Uterus (tissue), 2 donors: ENCODE measurements around the gene DMBT1.

Source experiments
- POLR2A ChIP-seq, 2 donors: fragments of 450-650 bp; IDR thresholded peaks; one replicate each; pipeline ENCODE4 v1.6.1; 2016; ENCODE audit warnings: antibody characterized with exemption in 2 of 2, mild to moderate bottlenecking in 1 of 2, moderate library complexity in 1 of 2
- TF ChIP-seq, protein P1 (sequence below), 4 experiments: fragments of 200-600 bp in 2 of 4; fragments of 450-650 bp in 2 of 4; sonication (generic) in 2 of 4; IDR thresholded peaks; one replicate each; pipeline ENCODE4 v1.5.1; 2016 to 2019; ENCODE audit warnings: antibody characterized with exemption in 4 of 4, mild to moderate bottlenecking in 2 of 4, moderate library complexity in 1 of 4

DNA sequence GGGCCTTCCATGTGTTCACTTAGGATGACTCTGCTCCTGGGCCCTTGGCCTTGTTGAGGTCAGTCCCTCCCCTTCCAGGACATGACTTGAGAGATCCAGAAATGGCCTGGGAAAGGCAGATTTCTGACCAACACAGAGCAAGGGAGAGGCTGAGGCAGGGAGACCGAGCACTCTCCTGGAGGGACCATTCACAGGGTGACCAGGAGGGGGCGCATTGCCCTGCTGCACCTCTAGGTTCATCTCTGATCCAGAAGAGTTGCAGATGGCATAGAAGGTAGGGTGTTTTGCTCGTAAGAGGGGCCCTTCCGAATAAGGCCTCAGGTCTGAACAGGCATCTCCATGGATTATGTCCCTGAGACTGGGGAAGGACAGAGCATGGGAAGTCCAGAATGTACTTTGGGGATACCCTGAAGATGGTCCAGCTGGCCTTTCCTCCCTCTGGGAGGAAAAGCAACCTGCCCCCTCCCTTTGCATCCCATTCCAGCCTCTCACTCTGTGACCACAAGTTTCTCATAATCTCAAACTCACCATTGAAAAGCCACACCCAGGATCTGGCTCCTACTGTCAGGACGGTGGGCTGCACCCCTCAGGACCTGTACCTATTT lies 6.6 kb downstream of the DMBT1 start:
- TF ChIP-seq POLR2A (IDR thresholded peaks at IDR 0.05), result no peak
- TF ChIP-seq, protein P1, sequence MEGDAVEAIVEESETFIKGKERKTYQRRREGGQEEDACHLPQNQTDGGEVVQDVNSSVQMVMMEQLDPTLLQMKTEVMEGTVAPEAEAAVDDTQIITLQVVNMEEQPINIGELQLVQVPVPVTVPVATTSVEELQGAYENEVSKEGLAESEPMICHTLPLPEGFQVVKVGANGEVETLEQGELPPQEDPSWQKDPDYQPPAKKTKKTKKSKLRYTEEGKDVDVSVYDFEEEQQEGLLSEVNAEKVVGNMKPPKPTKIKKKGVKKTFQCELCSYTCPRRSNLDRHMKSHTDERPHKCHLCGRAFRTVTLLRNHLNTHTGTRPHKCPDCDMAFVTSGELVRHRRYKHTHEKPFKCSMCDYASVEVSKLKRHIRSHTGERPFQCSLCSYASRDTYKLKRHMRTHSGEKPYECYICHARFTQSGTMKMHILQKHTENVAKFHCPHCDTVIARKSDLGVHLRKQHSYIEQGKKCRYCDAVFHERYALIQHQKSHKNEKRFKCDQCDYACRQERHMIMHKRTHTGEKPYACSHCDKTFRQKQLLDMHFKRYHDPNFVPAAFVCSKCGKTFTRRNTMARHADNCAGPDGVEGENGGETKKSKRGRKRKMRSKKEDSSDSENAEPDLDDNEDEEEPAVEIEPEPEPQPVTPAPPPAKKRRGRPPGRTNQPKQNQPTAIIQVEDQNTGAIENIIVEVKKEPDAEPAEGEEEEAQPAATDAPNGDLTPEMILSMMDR (IDR thresholded peaks at IDR 0.05), result peak in 1 of 4 experiments; percentile 16
